Parathyroid adenoma (tissue), 2 donors: ENCODE measurements around the gene TXNDC11.

Experiments used
- H2AFZ ChIP-seq: fragments of 300-600 bp; sonication (generic); one replicate; pipeline ENCODE4 v1.7.0; 2017; ENCODE audit warnings: antibody characterized with exemption, mild to moderate bottlenecking
- H3K27ac ChIP-seq: fragments of 300-600 bp; sonication (generic); one replicate; pipeline ENCODE4 v1.7.0; 2017
- H3K27me3 ChIP-seq: fragments of 300-600 bp; sonication (generic); one replicate; pipeline ENCODE4 v1.7.0; 2017; ENCODE audit warnings: low read length; ENCODE audit not compliant: control insufficient read depth, insufficient read depth
- H3K36me3 ChIP-seq: fragments of 300-600 bp; sonication (generic); one replicate; pipeline ENCODE4 v1.7.0; 2017; ENCODE audit warnings: low read length; ENCODE audit not compliant: control insufficient read depth, insufficient read depth
- H3K4me1 ChIP-seq: fragments of 300-600 bp; sonication (generic); one replicate; pipeline ENCODE4 v1.7.0; 2017; ENCODE audit warnings: control low read depth
- H3K4me2 ChIP-seq: fragments of 300-600 bp; sonication (generic); one replicate; pipeline ENCODE4 v1.7.0; 2017; ENCODE audit warnings: low read length
- H3K4me3 ChIP-seq: fragments of 300-600 bp; sonication (generic); one replicate; pipeline ENCODE4 v1.7.0; 2017; ENCODE audit warnings: low read depth, low read length
- H3K79me2 ChIP-seq: fragments of 300-600 bp; sonication (generic); one replicate; pipeline ENCODE4 v1.7.0; 2017; ENCODE audit warnings: control low read depth
- H3K9ac ChIP-seq: fragments of 300-600 bp; sonication (generic); one replicate; pipeline ENCODE4 v1.7.0; 2017; ENCODE audit warnings: mild to moderate bottlenecking
- H3K9me3 ChIP-seq: fragments of 300-600 bp; sonication (generic); one replicate; pipeline ENCODE4 v1.7.0; 2017; ENCODE audit warnings: low read length; ENCODE audit not compliant: control insufficient read depth
- CTCF ChIP-seq: fragments of 300-600 bp; sonication (generic); IDR thresholded peaks from one replicate; pipeline ENCODE4 v1.7.0; 2017; ENCODE audit warnings: antibody characterized with exemption, mild to moderate bottlenecking
- donor health status: primary hyperparathyroidism.

Gene TXNDC11

GRCh38 chr16:11716336-11716735 is 26.3 kb downstream of the TXNDC11 start:
- no peak for TF ChIP-seq CTCF
- no peak overlapping the region for H2AFZ ChIP-seq
- H3K27ac ChIP-seq: no peak overlapping the region
- H3K4me1 ChIP-seq: no peaks in the 10 kb centered on the region
- no peak overlapping the region for H3K4me2 ChIP-seq
- H3K4me3 ChIP-seq: no peak overlapping the region
- H3K79me2 ChIP-seq: peaks cover 8% of the 10 kb centered on the region
- H3K36me3 ChIP-seq: no peaks in the 10 kb centered on the region
- no peaks in the 10 kb centered on the region for H3K27me3 ChIP-seq
- no peaks in the 10 kb centered on the region for H3K9me3 ChIP-seq
- no peak overlapping the region for H3K9ac ChIP-seq

- Histone ChIP-seq H3K9ac (no peak overlapping the region), H3K27me3 (no peaks in the 10 kb centered on the region), H3K27ac (no peak overlapping the region), H3K36me3 (no peaks in the 10 kb centered on the region), H3K4me1 (no peaks in the 10 kb centered on the region), H3K4me2 (no peak overlapping the region), H2AFZ (no peak overlapping the region), H3K4me3 (no peak overlapping the region), H3K79me2 (peaks cover 8% of the 10 kb centered on the region), H3K9me3 (no peaks in the 10 kb centered on the region)
- no peak for TF ChIP-seq CTCF
These were observed 27.3 kb downstream of the TXNDC11 start for GRCh38 chr16:11715246-11715947.

GRCh38 chr16:11712122-11712521 is 30.5 kb downstream of the TXNDC11 start:
- Histone ChIP-seq H3K9me3 (no peaks in the 10 kb centered on the region), H3K79me2 (peaks cover 8% of the 10 kb centered on the region), H3K9ac (no peak overlapping the region), H3K4me1 (no peaks in the 10 kb centered on the region), H2AFZ (no peak overlapping the region), H3K4me3 (no peak overlapping the region), H3K27me3 (no peaks in the 10 kb centered on the region), H3K36me3 (no peaks in the 10 kb centered on the region), H3K27ac (no peak overlapping the region), H3K4me2 (no peak overlapping the region)
- no peak for TF ChIP-seq CTCF

- Histone ChIP-seq H3K9me3 (no peaks in the 10 kb centered on the region), H2AFZ (no peak overlapping the region), H3K27me3 (no peaks in the 10 kb centered on the region), H3K4me2 (no peak overlapping the region), H3K4me1 (no peaks in the 10 kb centered on the region), H3K9ac (no peak overlapping the region), H3K27ac (no peak overlapping the region), H3K36me3 (no peaks in the 10 kb centered on the region), H3K79me2 (peaks cover 10% of the 10 kb centered on the region), H3K4me3 (no peak overlapping the region)
- no peak for TF ChIP-seq CTCF
These were observed 31.0 kb downstream of the TXNDC11 start for GRCh38 chr16:11711662-11712061.

- no peaks in the 10 kb centered on the region for H3K36me3 ChIP-seq
These were observed 34.2 kb downstream of the TXNDC11 start for GRCh38 chr16:11708421-11708820.

More at GRCh38 chr16:11708421-11708820, 34.2 kb downstream of the TXNDC11 start:
- no peak for TF ChIP-seq CTCF
- H3K4me3 ChIP-seq: no peak overlapping the region
- peaks cover 5% of the 10 kb centered on the region for H3K4me1 ChIP-seq
- H3K79me2 ChIP-seq: peaks cover 12% of the 10 kb centered on the region
- no peak overlapping the region for H3K4me2 ChIP-seq
- H3K27me3 ChIP-seq: no peaks in the 10 kb centered on the region
- no peak overlapping the region for H3K9ac ChIP-seq
- H3K27ac ChIP-seq: no peak overlapping the region
- H2AFZ ChIP-seq: no peak overlapping the region
- H3K9me3 ChIP-seq: no peaks in the 10 kb centered on the region
